CD1c-positive myeloid dendritic cell (primary cell): Measurements from ENCODE around the gene PI3.
"Not testable (repeated sequence)": the region's sequence is repeated elsewhere in the genome, so short reads cannot be mapped to it uniquely, and the experiment has no call there.

Source experiments
- DNase-seq: peaks from one replicate; pipeline ENCODE4 v3.0.0-alpha.2; 2016; ENCODE audit errors: extremely low spot score

The PI3 gene

DNA sequence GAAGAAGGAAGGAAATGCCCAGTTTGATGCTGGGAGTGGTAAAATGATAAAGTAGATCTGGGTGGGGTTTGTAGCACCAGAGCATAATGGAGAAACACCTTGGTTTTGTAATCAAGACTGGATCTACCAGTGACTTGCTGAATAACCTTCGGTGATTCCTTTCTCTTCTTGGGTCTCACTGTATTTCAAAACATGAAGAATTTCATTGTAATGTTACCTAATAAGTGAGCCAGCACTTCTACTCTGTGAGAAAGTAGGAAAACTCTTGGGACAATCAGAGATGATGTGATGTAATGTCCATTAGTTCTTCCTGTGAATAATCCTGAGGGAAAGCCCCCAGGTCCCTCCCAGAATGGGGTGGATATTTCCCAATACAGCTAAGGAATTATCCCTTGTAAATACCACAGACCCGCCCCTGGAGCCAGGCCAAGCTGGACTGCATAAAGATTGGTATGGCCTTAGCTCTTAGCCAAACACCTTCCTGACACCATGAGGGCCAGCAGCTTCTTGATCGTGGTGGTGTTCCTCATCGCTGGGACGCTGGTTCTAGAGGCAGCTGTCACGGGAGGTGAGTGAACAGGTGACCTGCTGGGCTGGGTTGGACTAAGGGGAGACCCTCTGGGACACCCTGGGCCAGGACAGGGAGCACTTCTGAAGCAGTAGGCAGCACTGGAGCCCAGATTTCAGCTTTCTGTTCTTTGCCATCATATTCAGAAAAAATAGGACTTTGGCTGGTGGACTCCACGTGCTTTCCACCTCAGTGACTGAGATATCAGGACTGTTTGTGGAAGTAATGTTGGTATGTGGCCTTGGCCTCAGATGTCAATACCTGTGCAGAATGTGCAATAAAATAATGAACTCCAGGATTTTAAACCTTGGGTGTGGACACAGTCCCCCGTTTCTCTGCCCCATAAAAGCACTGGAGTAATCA is at the start of gene PI3:
Gene PI3, plus strand, starts transcription at position 469 of the 931 bp plus-strand sequence. Its CDS starts 21 bp downstream, at position 490.
- no peak for DNase-seq

DNA sequence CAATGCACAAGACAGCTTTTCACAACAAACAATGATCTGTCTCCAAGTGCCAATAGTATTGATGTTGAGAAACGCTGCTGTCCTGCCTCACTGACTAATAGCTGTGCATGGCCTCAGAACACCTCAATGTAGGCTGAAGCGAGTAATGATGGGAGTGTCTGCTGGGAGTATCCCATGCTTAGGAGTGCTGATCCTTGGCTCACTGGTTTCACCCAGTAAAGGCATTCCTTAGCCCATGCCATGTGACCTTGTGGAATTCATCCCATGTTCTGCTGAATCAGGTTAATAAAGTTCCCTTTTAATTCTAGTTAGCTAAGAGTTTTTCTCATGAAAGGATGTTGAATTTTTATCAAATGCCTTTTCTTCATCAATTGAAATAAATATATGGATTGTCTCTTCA is 46.6 kb upstream of the PI3 start:
- DNase-seq = no peak

- DNase-seq = no peak
Observed at GRCh38 chr20:45136911-45137310, 37.8 kb upstream of the PI3 start.

GRCh38 chr20:45138561-45139300 is 36.0 kb upstream of the PI3 start:
- DNase-seq = peak; percentile 78

- not testable (repeated sequence) for DNase-seq
Observed at GRCh38 chr20:45139733-45140375, 34.8 kb upstream of the PI3 start.

- no peak for DNase-seq
Observed at GRCh38 chr20:45140836-45141235, 33.9 kb upstream of the PI3 start.

GRCh38 chr20:45149062-45149461 is 25.6 kb upstream of the PI3 start:
- no peak for DNase-seq

GRCh38 chr20:45152405-45152804 is 22.3 kb upstream of the PI3 start:
- DNase-seq = no peak

DNA sequence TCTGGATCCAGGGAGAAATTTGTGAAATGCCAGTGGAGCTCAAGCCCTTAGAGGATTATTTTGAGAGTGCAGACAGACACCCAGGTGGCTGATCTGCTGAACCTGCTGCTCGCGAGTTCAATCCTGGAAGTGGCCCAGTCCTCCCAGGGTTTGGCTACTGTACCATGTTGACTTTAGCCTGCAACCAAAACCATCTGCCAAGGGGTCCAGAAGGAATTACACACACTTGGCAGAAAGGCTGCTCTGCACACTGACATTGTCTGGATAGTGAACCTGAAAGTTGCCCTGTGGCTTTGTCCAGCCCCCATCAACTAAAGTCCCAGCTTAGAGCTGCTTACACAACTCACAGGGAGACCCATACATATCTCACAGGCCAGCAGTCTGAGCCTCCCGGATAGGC is 21.6 kb upstream of the PI3 start:
- DNase-seq = no peak

- peak; percentile 91 for DNase-seq
Observed at GRCh38 chr20:45153752-45154151, 20.9 kb upstream of the PI3 start.

GRCh38 chr20:45154183-45154582 is 20.5 kb upstream of the PI3 start:
- no peak for DNase-seq

DNA sequence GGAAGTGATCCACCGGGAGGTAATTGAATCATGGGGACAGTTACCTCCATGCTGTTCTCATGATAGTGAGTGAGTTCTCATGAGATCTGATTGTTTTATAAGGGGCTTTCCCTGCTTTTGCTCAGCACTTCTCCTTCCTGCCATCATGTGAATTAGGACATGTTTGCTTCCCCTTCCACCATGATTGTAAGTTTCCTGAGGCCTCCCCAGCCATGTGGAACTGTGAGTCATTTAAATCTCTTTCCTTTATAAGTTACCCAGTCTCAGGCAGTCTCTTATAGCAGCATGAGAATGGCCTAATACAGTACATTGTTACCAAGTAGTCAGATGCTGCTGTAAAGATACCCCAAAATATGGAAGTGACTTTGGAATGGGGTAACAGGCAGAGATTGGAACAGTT is 19.9 kb upstream of the PI3 start:
- peak; percentile 59 for DNase-seq

DNA sequence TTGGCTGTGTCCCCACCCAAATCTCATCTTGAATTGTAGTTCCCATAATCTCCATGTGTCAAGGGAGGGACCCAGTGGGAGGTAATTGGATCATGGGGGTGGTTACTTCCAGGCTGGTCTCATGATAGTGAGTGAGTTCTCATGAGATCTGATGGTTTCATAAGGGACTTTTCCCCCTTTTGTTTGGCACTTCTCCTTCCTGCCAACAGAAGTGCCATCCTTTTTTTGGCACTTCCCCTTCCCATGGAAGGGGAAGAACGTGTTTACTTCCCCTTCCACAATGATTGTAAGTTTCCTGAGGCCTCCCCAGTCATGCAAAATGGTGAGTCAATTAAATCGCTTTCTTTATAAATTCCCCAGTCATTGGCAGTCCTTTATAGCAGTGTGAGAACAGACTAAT is 18.0 kb upstream of the PI3 start:
- peak; percentile 76 for DNase-seq

DNA sequence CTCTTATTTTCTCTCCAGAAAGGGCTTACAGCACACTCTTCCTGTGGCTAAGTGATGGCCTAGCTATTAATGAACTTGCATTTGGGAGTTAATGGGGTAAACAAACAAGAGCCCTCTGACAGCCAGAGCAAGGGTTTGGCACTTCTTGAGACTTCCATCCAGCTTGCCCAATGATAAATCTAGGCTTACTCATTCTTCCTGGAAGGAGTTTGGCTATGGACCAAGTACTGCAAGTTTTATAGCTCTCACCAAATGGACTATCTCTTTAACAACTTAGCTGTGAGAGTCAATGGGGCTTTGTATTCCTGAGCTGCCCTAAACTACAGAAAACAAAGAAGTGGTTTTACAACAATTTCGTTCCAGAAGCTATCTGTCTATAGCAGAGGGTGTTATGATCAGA is 16.7 kb upstream of the PI3 start:
- no peak for DNase-seq

- no peak for DNase-seq
Observed at GRCh38 chr20:45163083-45163803, 11.5 kb upstream of the PI3 start.

DNA sequence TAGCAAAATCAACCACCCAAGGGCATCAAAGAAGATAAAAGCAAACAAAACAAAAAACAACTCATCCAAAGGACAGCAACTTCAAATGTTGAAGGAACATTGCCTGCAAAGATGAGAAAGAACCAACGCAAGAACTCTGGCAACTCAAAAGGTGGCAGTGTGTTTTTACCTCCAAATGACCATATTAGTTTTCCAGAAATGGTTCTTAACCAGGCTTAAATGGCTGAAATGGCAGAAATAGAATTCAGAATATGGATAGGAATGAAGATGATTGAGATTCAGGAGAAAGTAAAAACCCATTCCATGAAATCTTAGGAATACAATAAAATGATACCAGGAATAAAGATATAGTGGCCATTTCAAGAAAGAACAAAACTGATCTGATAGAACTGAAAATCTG is 9.8 kb upstream of the PI3 start:
- DNase-seq = no peak

GRCh38 chr20:45173522-45173921 is 1.2 kb upstream of the PI3 start:
- no peak for DNase-seq

DNA sequence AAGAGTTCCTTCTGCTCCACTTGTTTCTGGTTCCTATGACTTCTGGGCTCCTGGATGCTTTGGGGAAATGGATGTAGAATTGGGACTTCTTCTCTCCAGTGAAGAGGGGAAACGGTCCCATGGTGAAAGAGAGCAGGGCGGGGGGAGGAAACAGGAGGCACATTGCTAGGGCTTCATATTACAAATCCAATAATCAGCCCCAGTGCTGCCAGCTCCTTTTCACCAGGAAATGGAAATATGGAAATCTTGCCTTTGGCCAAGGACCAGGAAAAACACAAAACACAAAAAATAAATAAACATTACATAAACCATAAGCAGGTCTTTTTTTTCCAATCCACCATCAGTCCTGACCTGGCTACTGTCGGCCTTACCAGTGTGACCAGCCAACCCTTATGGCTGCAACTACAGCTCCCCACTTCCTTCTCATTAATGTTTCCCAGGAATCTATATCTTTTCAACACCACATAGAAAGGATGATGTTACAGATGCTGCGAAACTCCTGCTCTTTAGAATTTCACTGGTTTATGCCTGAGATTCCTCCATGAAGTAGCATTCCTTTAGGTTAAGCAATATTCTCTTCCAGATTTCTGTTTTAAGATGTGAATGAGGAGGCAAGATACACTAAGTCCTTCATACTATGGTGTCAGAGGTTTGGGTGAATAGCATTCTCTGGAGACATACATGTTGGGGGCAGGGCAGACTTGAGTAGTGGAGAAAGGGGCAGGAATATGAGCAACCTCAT is 2.0 kb downstream of the PI3 start:
- DNase-seq = no peak

- DNase-seq = no peak
Observed at GRCh38 chr20:45179166-45179565, 4.5 kb downstream of the PI3 start.

DNA sequence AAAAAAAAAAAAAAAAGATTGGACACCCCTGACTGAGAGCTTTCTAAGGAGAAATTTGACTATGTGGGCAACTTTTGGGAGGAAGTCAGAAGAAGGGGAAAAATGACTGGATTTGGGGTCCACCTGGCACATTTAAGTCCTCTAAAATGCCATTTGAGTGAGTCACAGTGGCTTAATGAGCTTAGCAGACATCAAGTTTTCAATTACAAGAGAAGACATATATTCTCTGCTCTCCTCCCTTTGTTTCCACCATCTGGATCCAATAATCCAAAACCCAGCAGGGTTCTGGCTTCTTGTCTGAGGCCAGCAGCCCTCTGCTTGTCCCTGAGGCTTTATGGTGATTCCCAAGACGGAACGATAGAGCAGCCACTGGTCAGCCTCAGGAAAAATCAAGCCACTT is 6.9 kb downstream of the PI3 start:
- DNase-seq = no peak

DNA sequence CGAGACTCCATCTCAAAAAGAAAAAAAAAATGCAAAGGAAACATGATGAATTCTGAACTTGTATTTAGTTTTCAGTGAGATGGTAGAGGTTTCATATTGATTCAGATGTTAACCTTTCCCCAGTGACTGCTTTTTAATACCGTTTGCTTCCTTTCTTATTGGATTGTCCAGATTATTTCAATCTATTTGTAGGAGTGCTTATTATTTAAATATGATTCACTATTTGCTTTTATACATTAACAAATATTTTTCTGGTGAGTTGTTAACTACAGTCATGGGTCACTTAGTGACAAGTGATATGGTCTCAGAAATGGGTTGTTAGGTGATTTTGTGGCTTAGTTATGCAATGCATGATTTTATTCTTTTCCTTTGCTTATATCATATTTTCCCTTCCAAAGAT is 8.4 kb downstream of the PI3 start:
- no peak for DNase-seq
